H1 (cell line): ENCODE results near the gene FAM228B. TPM values are rescaled to one million over a fixed set of nuclear protein-coding genes. Genes with fewer than 3 reads are reported as not detected.

Source experiments
- CTCF ChIA-PET: fragments of 300-600 bp; sonication (Branson Sonifier 250); formaldehyde crosslinking; loops from one replicate; lab custom pipeline; 2021; ENCODE audit not compliant: partially characterized antibody; lab: Charles Lee
- POLR2A ChIA-PET: fragments of 300-600 bp; sonication (Branson Sonifier 250); formaldehyde crosslinking; loops from one replicate; lab custom pipeline; 2021; ENCODE audit warnings: inconsistent platforms; ENCODE audit not compliant: partially characterized antibody; lab: Charles Lee
- DNase-seq, 2 experiments: peaks; one replicate each; pipeline versions ENCODE4 v3.0.0 to v3.0.0-alpha.2; 2010 to 2022; ENCODE audit warnings: low spot score in 2 of 2, low read depth in 1 of 2, mixed read lengths in 1 of 2
- FAIRE-seq: peaks from 2 replicates; lab custom pipeline; 2011; peaks lifted over from hg19 to GRCh38; lab: Jason Lieb, UNC
- H2AFZ ChIP-seq: 2 replicates; pipeline ENCODE4 v1.8.1; 2012; ENCODE audit warnings: low read length, inconsistent platforms
- H2AK5ac ChIP-seq: 2 replicates; pipeline ENCODE4 v1.6.1; 2013; ENCODE audit warnings: low read depth, low read length
- H2BK120ac ChIP-seq: replicated peaks from 2 replicates; pipeline ENCODE3; 2013; ENCODE audit warnings: low read depth, low read length, inconsistent platforms
- H2BK12ac ChIP-seq: 2 replicates; pipeline ENCODE4 v1.6.1; 2013; ENCODE audit warnings: low read depth, low read length
- H2BK15ac ChIP-seq: 2 replicates; pipeline ENCODE4 v1.6.1; 2013; ENCODE audit warnings: low read length
- H2BK20ac ChIP-seq: 2 replicates; pipeline ENCODE4 v1.6.1; 2013; ENCODE audit warnings: low read length
- H2BK5ac ChIP-seq: 2 replicates; pipeline ENCODE4 v1.6.1; 2013; ENCODE audit warnings: low read depth, low read length
- H3K14ac ChIP-seq: 2 replicates; pipeline ENCODE4 v1.6.1; 2013; ENCODE audit warnings: inconsistent platforms; ENCODE audit not compliant: insufficient read length
- H3K18ac ChIP-seq: 2 replicates; pipeline ENCODE4 v1.6.1; 2013; ENCODE audit warnings: low read length; ENCODE audit errors: extremely low read depth
- H3K23ac ChIP-seq: 2 replicates; pipeline ENCODE4 v1.6.1; 2013; ENCODE audit warnings: inconsistent platforms; ENCODE audit not compliant: insufficient read length
- H3K23me2 ChIP-seq: 2 replicates; pipeline ENCODE4 v1.6.1; 2013; ENCODE audit warnings: low read depth, low read length
- H3K27ac ChIP-seq: 2 replicates; pipeline ENCODE4 v1.6.1; 2011; ENCODE audit warnings: low read depth, low read length, inconsistent platforms
- H3K27me3 ChIP-seq, 4 experiments: replicated peaks in 1 of 4; 1 replicate in 1 of 4; 2 replicates in 3 of 4; pipeline versions ENCODE4 v1.6.1 to v1.8.1; 2011 to 2013; ENCODE audit warnings: low read length in 3 of 4, mild to moderate bottlenecking in 3 of 4, inconsistent platforms in 2 of 4, mixed read lengths in 2 of 4, moderate library complexity in 1 of 4; ENCODE audit not compliant: control insufficient read depth in 3 of 4, insufficient read depth in 3 of 4; ENCODE audit errors: extremely low read depth in 1 of 4
- H3K36me3 ChIP-seq, 4 experiments: 2 replicates each; pipeline versions ENCODE4 v1.6.1 to v1.8.1; 2011 to 2013; ENCODE audit warnings: mild to moderate bottlenecking in 4 of 4, low read length in 3 of 4, moderate library complexity in 2 of 4, control low read depth in 1 of 4, inconsistent platforms in 1 of 4; ENCODE audit not compliant: insufficient read depth in 4 of 4, control insufficient read depth in 2 of 4
- H3K4ac ChIP-seq: replicated peaks from 2 replicates; pipeline ENCODE3; 2013; ENCODE audit warnings: low read length, low read depth, mixed read lengths, inconsistent platforms; ENCODE audit not compliant: insufficient read length
- H3K4me1 ChIP-seq, 4 experiments: replicated peaks in 1 of 4; 1 replicate in 1 of 4; 2 replicates in 3 of 4; pipeline versions ENCODE4 v1.6.1 to v1.8.1; 2011 to 2013; ENCODE audit warnings: low read length in 3 of 4, inconsistent platforms in 2 of 4, mixed read lengths in 1 of 4; ENCODE audit not compliant: insufficient read depth in 4 of 4, control insufficient read depth in 3 of 4
- H3K4me2 ChIP-seq, 2 experiments: 2 replicates each; pipeline versions ENCODE4 v1.6.1 to v1.8.1; 2011 to 2013; ENCODE audit warnings: low read depth in 2 of 2, low read length in 2 of 2, control low read depth in 1 of 2, inconsistent platforms in 1 of 2, mild to moderate bottlenecking in 1 of 2; ENCODE audit not compliant: insufficient read depth in 1 of 2
- H3K4me3 ChIP-seq, 4 experiments: fragments of 200-600, 300-600 bp in 1 of 4; sonication (generic), shearing (Covaris generic), sonication (Bioruptor Twin) in 1 of 4; 2 replicates each; pipeline versions ENCODE4 v1.5.1 to v1.8.1; 2011 to 2016; ENCODE audit warnings: low read length in 4 of 4, low read depth in 3 of 4, control low read depth in 2 of 4, inconsistent platforms in 2 of 4, mild to moderate bottlenecking in 2 of 4, mixed read lengths in 1 of 4, moderate library complexity in 1 of 4; ENCODE audit not compliant: insufficient read depth in 2 of 4; ENCODE audit errors: extremely low read depth in 1 of 4
- H3K56ac ChIP-seq: replicated peaks from 2 replicates; pipeline ENCODE3; 2013; ENCODE audit warnings: low read depth, mild to moderate bottlenecking, mixed read lengths, low read length, inconsistent platforms; ENCODE audit not compliant: insufficient read length
- H3K79me1 ChIP-seq: 2 replicates; pipeline ENCODE4 v1.6.1; 2013; ENCODE audit warnings: low read depth, low read length, control low read depth
- H3K79me2 ChIP-seq, 2 experiments: 2 replicates each; pipeline versions ENCODE4 v1.6.1 to v1.8.1; 2012 to 2013; ENCODE audit warnings: low read length in 2 of 2, mild to moderate bottlenecking in 2 of 2, inconsistent platforms in 1 of 2; ENCODE audit not compliant: insufficient read depth in 2 of 2, control insufficient read depth in 1 of 2
- H3K9ac ChIP-seq, 4 experiments: replicated peaks in 1 of 4; 1 replicate in 1 of 4; 2 replicates in 3 of 4; pipeline versions ENCODE4 v1.6.1 to v1.8.1; 2011 to 2013; ENCODE audit warnings: low read depth in 3 of 4, low read length in 3 of 4, control low read depth in 2 of 4, mild to moderate bottlenecking in 2 of 4, moderate library complexity in 2 of 4, inconsistent platforms in 1 of 4; ENCODE audit errors: extremely low read depth in 1 of 4
- H3K9me3 ChIP-seq, 2 experiments: 2 replicates each; pipeline versions ENCODE4 v1.6.1 to v1.8.1; 2012 to 2013; ENCODE audit warnings: mild to moderate bottlenecking in 2 of 2, moderate library complexity in 2 of 2, control low read depth in 1 of 2, inconsistent platforms in 1 of 2, low read depth in 1 of 2, low read length in 1 of 2, mixed read lengths in 1 of 2; ENCODE audit not compliant: insufficient read depth in 2 of 2
- H4K20me1 ChIP-seq, 2 experiments: replicated peaks in 1 of 2; 2 replicates each; pipeline versions ENCODE3 to v1.8.1; 2011 to 2013; ENCODE audit warnings: inconsistent platforms in 2 of 2, low read length in 2 of 2, mild to moderate bottlenecking in 1 of 2; ENCODE audit not compliant: insufficient read depth in 2 of 2, control insufficient read depth in 1 of 2
- H4K5ac ChIP-seq: 2 replicates; pipeline ENCODE4 v1.6.1; 2013; ENCODE audit warnings: low read length, low read depth, mixed read lengths, inconsistent platforms; ENCODE audit not compliant: insufficient read length
- H4K8ac ChIP-seq: 2 replicates; pipeline ENCODE4 v1.8.0; 2013; ENCODE audit warnings: mild to moderate bottlenecking, moderate library complexity, low read length, inconsistent platforms; ENCODE audit not compliant: insufficient read depth; ENCODE audit errors: extremely low read depth
- H4K91ac ChIP-seq: replicated peaks from 2 replicates; pipeline ENCODE3; 2013; ENCODE audit warnings: low read length, mixed read lengths, inconsistent platforms; ENCODE audit not compliant: insufficient read length
- PHF8 ChIP-seq: fragments of 200-600 bp; sonication (generic); conservative IDR thresholded peaks from 2 replicates; pipeline ENCODE4 v1.7.1; 2012; ENCODE audit warnings: low read depth, mild to moderate bottlenecking, inconsistent platforms, low read length, moderate library complexity
- WGBS, 2 experiments: shearing (Covaris generic) in 1 of 2; methylation state at CpG; one replicate each; pipeline versions ENCODE4 v1.1.6 to v1.1.7; 2013 to 2015; ENCODE audit warnings: low lambda C conversion rate in 2 of 2, mixed read lengths in 2 of 2, inconsistent platforms in 1 of 2, low coverage in 1 of 2, missing lambda C conversion rate in 1 of 2; ENCODE audit not compliant: insufficient replicate concordance in 2 of 2, insufficient coverage in 1 of 2, insufficient read length in 1 of 2; ENCODE audit errors: extremely low coverage in 1 of 2, missing lambda C conversion rate in 1 of 2; 5-methylcytosine and 5-hydroxymethylcytosine counted together
- polyA plus RNA-seq, 7 experiments: library from polyadenylated mRNA; depleted of rRNA in 3 of 7; stranded (reverse) in 5 of 7; unstranded in 2 of 7; fragments of >200 nt in 5 of 7; fragments of 200-250 nt in 2 of 7; gene quantifications; 1 replicate in 5 of 7; 2 replicates in 1 of 7; 4 replicates in 1 of 7; pipeline versions ENCODE4 v1.2.1 to v1.2.3, GENCODE V29; 2011 to 2013; ENCODE audit warnings: missing spikeins in 2 of 7, mixed read lengths in 2 of 7
- total RNA-seq: library from RNA; stranded (reverse); fragmentation: NEBNext Ultra II Directional; extraction: Animal tissue kit (Norgen Biotek cat#: 25700); gene quantifications from 2 replicates; pipeline ENCODE4 v1.2.1, GENCODE V29; 2021

FAM228B gene
- total and polyA plus RNA-seq, 2 of the 8 experiments (the other 6 are each of a cell fraction or from before 2014, with no cell fraction given) = 1.4 to 3.2 TPM

DNA sequence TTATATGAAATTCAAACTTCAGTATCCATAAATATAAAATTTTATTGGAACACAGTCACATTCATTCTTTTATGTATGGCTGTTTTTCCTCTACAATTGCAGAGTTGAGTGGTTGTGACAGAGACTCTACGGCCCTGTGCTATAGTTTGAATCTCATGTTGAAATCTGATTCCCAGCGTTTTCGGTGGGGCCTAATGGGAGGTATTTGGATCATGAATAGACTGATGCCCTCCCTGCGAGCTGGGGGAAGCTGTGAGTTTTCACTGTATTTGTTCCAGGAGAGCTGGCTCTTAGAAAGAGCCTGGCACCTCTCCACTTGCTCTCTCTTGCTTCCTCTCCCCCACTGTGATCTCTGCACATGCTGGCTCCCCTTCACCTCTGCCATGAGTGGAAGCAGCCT lies 1.8 kb upstream of the FAM228B start:
- Histone ChIP-seq H2AFZ (no peak overlapping the region), H2BK20ac (no peak overlapping the region), H3K18ac (peak overlapping the region; percentile 25; the same call in 1 of the 2 replicates), H4K91ac (no peak overlapping the region), H3K36me3 (no peaks in the 10 kb centered on the region), H2BK5ac (no peak overlapping the region), H4K20me1 (no peaks in the 10 kb centered on the region), H3K9ac (no peak overlapping the region), H2BK120ac (no peak overlapping the region), H3K56ac (no peak overlapping the region), H3K9me3 (no peaks in the 10 kb centered on the region), H3K4ac (no peak overlapping the region), H3K79me1 (no peaks in the 10 kb centered on the region), H3K27ac (no peak overlapping the region), H3K14ac (no peak overlapping the region), H3K27me3 (peaks cover 0 to 10% (median 4%) of the 10 kb centered on the region in 4 experiments; a peak in 4 of 7 replicates), H2BK15ac (no peak overlapping the region), H4K5ac (no peak overlapping the region), H3K23ac (no peak overlapping the region), H3K4me1 (peaks cover 4 to 7% (median 6%) of the 10 kb centered on the region in 4 experiments; a peak in 6 of 7 replicates), H2BK12ac (no peak overlapping the region), H3K4me3 (no peak overlapping the region), H2AK5ac (no peak overlapping the region), H3K4me2 (peak overlapping the region in 1 of 2 experiments; percentile 24; a peak in 2 of 4 replicates), H3K79me2 (no peaks in the 10 kb centered on the region), H4K8ac (no peak overlapping the region), H3K23me2 (peaks cover 3% of the 10 kb centered on the region)
- POLR2A ChIA-PET = interaction anchor here (1.5 to 2.0 kb wide), 3 partner anchors 15 to 42 kb away, joined by 3 to 24 read pairs (median 3); partner anchors contain the start of gene TP53I3
- TF ChIP-seq PHF8 = no peak
- DNase-seq (no peak), FAIRE-seq (no peak)
- WGBS, 2 experiments = 50% methylated on average over 4 of the region's 4 CpGs; no CpG with 5 or more reads in 1 of the 2 experiments
- CTCF ChIA-PET = interaction anchor here (0.7 to 2.3 kb wide), 4 partner anchors 10 to 38 kb away, joined by 3 to 9 read pairs (median 6); no protein-coding TSS in a partner anchor
